ENCODE measurements around the gene POLR1D. TPM values are rescaled to one million over a fixed set of nuclear protein-coding genes. Genes with fewer than 3 reads are reported as not detected.
A peak's percentile ranks its signal among the peaks of the same experiment; 100 is the strongest.

The POLR1D gene
- total RNA-seq, 1 experiment from 2014 or later: 198 TPM

DNA sequence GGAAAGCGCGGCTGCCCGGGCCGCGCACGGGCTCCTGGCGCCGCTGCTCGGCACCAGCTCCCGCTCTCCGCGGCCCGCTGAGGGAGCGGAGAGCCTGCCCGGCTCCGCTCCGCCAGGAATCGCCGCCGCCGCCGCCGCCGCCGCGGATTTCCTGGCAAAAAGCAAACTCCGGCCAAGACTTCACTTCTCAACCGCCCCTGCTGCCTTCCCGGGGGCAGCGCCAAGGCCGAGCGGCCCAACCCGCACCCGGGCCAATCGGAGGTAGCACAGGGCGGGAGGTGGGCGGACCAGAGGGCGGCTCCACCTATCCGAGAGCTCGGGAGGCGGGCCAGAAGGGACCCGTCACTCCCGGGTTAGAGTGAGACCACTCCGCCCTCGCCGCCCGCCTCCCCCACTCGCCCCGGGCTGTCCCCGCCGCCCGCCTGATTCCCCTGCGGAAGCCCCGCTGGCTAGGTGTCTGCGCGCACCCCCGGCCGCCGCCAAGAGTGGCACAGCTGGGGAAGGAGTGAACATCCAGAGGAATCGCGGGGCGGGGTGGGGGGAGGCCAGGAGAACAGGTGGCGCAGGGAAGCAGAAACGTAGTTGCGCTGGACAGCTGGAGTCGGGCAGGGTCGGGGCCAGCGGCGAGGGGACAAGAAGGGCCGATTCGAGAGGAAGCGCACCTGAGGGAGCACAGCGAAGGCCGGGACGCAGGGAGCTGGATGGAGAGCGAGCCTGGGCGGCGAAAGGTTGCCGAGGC, 1.1 kb upstream of the POLR1D start, which contains the start of gene LNX2 (continued):
- TF ChIP-seq ZNF232 (CRISPR knock-in tag; IDR thresholded peaks at IDR 0.05): 0 out of 2 replicates have a peak, but pooled peaks have one; percentile 51
- TF ChIP-seq, protein P1, sequence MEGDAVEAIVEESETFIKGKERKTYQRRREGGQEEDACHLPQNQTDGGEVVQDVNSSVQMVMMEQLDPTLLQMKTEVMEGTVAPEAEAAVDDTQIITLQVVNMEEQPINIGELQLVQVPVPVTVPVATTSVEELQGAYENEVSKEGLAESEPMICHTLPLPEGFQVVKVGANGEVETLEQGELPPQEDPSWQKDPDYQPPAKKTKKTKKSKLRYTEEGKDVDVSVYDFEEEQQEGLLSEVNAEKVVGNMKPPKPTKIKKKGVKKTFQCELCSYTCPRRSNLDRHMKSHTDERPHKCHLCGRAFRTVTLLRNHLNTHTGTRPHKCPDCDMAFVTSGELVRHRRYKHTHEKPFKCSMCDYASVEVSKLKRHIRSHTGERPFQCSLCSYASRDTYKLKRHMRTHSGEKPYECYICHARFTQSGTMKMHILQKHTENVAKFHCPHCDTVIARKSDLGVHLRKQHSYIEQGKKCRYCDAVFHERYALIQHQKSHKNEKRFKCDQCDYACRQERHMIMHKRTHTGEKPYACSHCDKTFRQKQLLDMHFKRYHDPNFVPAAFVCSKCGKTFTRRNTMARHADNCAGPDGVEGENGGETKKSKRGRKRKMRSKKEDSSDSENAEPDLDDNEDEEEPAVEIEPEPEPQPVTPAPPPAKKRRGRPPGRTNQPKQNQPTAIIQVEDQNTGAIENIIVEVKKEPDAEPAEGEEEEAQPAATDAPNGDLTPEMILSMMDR (IDR thresholded peaks at IDR 0.05): no peak
- TF ChIP-seq, protein P2, sequence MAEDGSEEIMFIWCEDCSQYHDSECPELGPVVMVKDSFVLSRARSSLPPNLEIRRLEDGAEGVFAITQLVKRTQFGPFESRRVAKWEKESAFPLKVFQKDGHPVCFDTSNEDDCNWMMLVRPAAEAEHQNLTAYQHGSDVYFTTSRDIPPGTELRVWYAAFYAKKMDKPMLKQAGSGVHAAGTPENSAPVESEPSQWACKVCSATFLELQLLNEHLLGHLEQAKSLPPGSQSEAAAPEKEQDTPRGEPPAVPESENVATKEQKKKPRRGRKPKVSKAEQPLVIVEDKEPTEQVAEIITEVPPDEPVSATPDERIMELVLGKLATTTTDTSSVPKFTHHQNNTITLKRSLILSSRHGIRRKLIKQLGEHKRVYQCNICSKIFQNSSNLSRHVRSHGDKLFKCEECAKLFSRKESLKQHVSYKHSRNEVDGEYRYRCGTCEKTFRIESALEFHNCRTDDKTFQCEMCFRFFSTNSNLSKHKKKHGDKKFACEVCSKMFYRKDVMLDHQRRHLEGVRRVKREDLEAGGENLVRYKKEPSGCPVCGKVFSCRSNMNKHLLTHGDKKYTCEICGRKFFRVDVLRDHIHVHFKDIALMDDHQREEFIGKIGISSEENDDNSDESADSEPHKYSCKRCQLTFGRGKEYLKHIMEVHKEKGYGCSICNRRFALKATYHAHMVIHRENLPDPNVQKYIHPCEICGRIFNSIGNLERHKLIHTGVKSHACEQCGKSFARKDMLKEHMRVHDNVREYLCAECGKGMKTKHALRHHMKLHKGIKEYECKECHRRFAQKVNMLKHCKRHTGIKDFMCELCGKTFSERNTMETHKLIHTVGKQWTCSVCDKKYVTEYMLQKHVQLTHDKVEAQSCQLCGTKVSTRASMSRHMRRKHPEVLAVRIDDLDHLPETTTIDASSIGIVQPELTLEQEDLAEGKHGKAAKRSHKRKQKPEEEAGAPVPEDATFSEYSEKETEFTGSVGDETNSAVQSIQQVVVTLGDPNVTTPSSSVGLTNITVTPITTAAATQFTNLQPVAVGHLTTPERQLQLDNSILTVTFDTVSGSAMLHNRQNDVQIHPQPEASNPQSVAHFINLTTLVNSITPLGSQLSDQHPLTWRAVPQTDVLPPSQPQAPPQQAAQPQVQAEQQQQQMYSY (CRISPR knock-in tag; IDR thresholded peaks at IDR 0.05): peak; percentile 96
- no peak for TF ChIP-seq NR1H2 (CRISPR knock-in tag; IDR thresholded peaks at IDR 0.05)
- TF ChIP-seq ESRRA (CRISPR knock-in tag; IDR thresholded peaks at IDR 0.05; ENCODE audit: borderline replicate concordance): 0 out of 2 replicates have a peak, but pooled peaks have one; percentile 28
- TF ChIP-seq SMAD3 (CRISPR knock-in tag; IDR thresholded peaks at IDR 0.05; ENCODE audit: borderline replicate concordance): no peak
- TF ChIP-seq, protein P3, sequence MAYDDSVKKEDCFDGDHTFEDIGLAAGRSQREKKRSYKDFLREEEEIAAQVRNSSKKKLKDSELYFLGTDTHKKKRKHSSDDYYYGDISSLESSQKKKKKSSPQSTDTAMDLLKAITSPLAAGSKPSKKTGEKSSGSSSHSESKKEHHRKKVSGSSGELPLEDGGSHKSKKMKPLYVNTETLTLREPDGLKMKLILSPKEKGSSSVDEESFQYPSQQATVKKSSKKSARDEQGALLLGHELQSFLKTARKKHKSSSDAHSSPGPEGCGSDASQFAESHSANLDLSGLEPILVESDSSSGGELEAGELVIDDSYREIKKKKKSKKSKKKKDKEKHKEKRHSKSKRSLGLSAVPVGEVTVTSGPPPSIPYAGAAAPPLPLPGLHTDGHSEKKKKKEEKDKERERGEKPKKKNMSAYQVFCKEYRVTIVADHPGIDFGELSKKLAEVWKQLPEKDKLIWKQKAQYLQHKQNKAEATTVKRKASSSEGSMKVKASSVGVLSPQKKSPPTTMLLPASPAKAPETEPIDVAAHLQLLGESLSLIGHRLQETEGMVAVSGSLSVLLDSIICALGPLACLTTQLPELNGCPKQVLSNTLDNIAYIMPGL (CRISPR knock-in tag; IDR thresholded peaks at IDR 0.05): peak; percentile 47; the same call in 1 of the 2 replicates
- TF ChIP-seq ZNF138 (CRISPR knock-in tag; conservative IDR thresholded peaks at IDR 0.05): no peak
- TF ChIP-seq JAZF1 (CRISPR knock-in tag; IDR thresholded peaks at IDR 0.05): no peak
- TF ChIP-seq, protein P4, sequence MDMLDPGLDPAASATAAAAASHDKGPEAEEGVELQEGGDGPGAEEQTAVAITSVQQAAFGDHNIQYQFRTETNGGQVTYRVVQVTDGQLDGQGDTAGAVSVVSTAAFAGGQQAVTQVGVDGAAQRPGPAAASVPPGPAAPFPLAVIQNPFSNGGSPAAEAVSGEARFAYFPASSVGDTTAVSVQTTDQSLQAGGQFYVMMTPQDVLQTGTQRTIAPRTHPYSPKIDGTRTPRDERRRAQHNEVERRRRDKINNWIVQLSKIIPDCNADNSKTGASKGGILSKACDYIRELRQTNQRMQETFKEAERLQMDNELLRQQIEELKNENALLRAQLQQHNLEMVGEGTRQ (CRISPR knock-in tag; IDR thresholded peaks at IDR 0.05): no peak
- TF ChIP-seq MYBL2 (CRISPR knock-in tag; IDR thresholded peaks at IDR 0.05): 0 out of 2 replicates have a peak, but pooled peaks have one; percentile 29
- TF ChIP-seq ELF4 (CRISPR knock-in tag; IDR thresholded peaks at IDR 0.05; ENCODE audit: low read depth): no peak; the same call in 1 of the 2 replicates
- 0 out of 2 replicates have a peak, but pooled peaks have one; percentile 22 for TF ChIP-seq ZBTB21 (CRISPR knock-in tag; IDR thresholded peaks at IDR 0.05; ENCODE audit: borderline replicate concordance)
- TF ChIP-seq, protein P5, sequence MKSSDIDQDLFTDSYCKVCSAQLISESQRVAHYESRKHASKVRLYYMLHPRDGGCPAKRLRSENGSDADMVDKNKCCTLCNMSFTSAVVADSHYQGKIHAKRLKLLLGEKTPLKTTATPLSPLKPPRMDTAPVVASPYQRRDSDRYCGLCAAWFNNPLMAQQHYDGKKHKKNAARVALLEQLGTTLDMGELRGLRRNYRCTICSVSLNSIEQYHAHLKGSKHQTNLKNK (CRISPR knock-in tag; IDR thresholded peaks at IDR 0.05): no peak
- peak; percentile 80; the same call in 1 of the 2 replicates for TF ChIP-seq SP1 (CRISPR knock-in tag; conservative IDR thresholded peaks at IDR 0.05)
- TF ChIP-seq JUN (CRISPR knock-in tag; IDR thresholded peaks at IDR 0.05): no peak
- TF ChIP-seq, protein P6, sequence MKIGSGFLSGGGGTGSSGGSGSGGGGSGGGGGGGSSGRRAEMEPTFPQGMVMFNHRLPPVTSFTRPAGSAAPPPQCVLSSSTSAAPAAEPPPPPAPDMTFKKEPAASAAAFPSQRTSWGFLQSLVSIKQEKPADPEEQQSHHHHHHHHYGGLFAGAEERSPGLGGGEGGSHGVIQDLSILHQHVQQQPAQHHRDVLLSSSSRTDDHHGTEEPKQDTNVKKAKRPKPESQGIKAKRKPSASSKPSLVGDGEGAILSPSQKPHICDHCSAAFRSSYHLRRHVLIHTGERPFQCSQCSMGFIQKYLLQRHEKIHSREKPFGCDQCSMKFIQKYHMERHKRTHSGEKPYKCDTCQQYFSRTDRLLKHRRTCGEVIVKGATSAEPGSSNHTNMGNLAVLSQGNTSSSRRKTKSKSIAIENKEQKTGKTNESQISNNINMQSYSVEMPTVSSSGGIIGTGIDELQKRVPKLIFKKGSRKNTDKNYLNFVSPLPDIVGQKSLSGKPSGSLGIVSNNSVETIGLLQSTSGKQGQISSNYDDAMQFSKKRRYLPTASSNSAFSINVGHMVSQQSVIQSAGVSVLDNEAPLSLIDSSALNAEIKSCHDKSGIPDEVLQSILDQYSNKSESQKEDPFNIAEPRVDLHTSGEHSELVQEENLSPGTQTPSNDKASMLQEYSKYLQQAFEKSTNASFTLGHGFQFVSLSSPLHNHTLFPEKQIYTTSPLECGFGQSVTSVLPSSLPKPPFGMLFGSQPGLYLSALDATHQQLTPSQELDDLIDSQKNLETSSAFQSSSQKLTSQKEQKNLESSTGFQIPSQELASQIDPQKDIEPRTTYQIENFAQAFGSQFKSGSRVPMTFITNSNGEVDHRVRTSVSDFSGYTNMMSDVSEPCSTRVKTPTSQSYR (CRISPR knock-in tag; IDR thresholded peaks at IDR 0.05): no peak
